Mucosa of rectum (tissue), 2 donors: Measurements from ENCODE around the gene ULK2.
"Not testable (repeated sequence)": the region's sequence is repeated elsewhere in the genome, so short reads cannot be mapped to it uniquely, and the experiment has no call there.

ENCODE experiments used
- H3K27ac ChIP-seq, 2 donors: one replicate each; pipeline ENCODE4 v1.7.0; 2013; ENCODE audit warnings: inconsistent platforms in 2 of 2, low read depth in 2 of 2, low read length in 2 of 2
- H3K27me3 ChIP-seq, 2 donors: one replicate each; pipeline ENCODE4 v1.7.0; 2013; ENCODE audit warnings: low read length in 2 of 2; ENCODE audit not compliant: control insufficient read depth in 2 of 2, insufficient read depth in 2 of 2
- H3K36me3 ChIP-seq, 2 donors: one replicate each; pipeline ENCODE4 v1.7.0; 2013; ENCODE audit warnings: low read length in 2 of 2; ENCODE audit not compliant: control insufficient read depth in 2 of 2, insufficient read depth in 2 of 2
- H3K4me1 ChIP-seq, 2 donors: one replicate each; pipeline ENCODE4 v1.7.0; 2013; ENCODE audit warnings: low read length in 2 of 2, mild to moderate bottlenecking in 1 of 2; ENCODE audit not compliant: control insufficient read depth in 2 of 2, insufficient read depth in 2 of 2
- H3K4me3 ChIP-seq, 2 donors: one replicate each; pipeline ENCODE4 v1.7.0; 2013; ENCODE audit warnings: low read length in 2 of 2
- H3K9ac ChIP-seq, 2 donors: one replicate each; pipeline ENCODE4 v1.7.0; 2013; ENCODE audit warnings: low read length in 2 of 2, low read depth in 1 of 2, mild to moderate bottlenecking in 1 of 2
- H3K9me3 ChIP-seq, 2 donors: one replicate each; pipeline ENCODE4 v1.7.0; 2013; ENCODE audit warnings: low read length in 2 of 2; ENCODE audit not compliant: control insufficient read depth in 2 of 2
- donor health status: healthy.
- donor health status: Normal muscosa, but diverticular disease.

Gene ULK2

GRCh38 chr17:19868079-19868395 lies 301 bp upstream of the ULK2 start:
- peak overlapping the region in 1 of 2 donors; percentile 63 for H3K27ac ChIP-seq

GRCh38 chr17:19867079-19867328 lies 732 bp downstream of the ULK2 start:
- peak overlapping the region; percentile 73 to 80 for H3K4me3 ChIP-seq
- peak overlapping the region; percentile 48 to 63 for H3K27ac ChIP-seq

More at GRCh38 chr17:19868079-19868395, 301 bp upstream of the ULK2 start:
- H3K9ac ChIP-seq, result peak overlapping the region in 1 of 2 donors; percentile 79
- peak overlapping the region; percentile 73 to 80 for H3K4me3 ChIP-seq
- no peaks in the 10 kb centered on the region for H3K27me3 ChIP-seq
- H3K9me3 ChIP-seq, result no peaks in the 10 kb centered on the region
- H3K36me3 ChIP-seq, result no peaks in the 10 kb centered on the region
- H3K4me1 ChIP-seq, result peaks cover 4 to 7% of the 10 kb centered on the region in 2 donors

DNA sequence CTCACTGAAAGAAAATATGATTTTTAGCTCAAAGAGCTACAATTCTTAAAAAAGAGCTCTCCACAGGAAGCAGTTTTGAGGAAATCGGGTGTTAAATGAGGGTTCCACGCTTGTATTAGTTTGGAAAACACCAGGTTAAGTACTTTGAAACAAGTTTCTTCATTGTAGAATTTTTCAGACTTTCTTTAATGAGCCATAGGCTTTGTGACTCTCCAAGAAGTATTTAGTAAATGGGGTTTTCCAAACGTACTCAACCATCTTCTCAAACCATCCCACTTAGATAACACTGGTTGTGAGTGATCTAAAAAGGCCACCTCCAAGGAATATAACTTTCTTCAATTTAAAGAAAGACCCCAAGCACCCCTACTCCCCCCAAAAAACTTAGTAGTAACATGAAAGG lies 2.7 kb downstream of the ULK2 start:
- Histone ChIP-seq H3K9ac (no peak overlapping the region), H3K9me3 (no peaks in the 10 kb centered on the region), H3K4me3 (no peak overlapping the region), H3K36me3 (no peaks in the 10 kb centered on the region), H3K27ac (no peak overlapping the region), H3K4me1 (peaks cover 4 to 7% of the 10 kb centered on the region in 2 donors), H3K27me3 (no peaks in the 10 kb centered on the region)

More at GRCh38 chr17:19867079-19867328, 732 bp downstream of the ULK2 start:
- H3K36me3 ChIP-seq, result no peaks in the 10 kb centered on the region
- peaks cover 4 to 7% of the 10 kb centered on the region in 2 donors for H3K4me1 ChIP-seq
- H3K9me3 ChIP-seq, result no peaks in the 10 kb centered on the region
- H3K27me3 ChIP-seq, result no peaks in the 10 kb centered on the region
- peak overlapping the region; percentile 68 to 79 for H3K9ac ChIP-seq

GRCh38 chr17:19860647-19861177 lies 7.0 kb downstream of the ULK2 start:
- H3K4me1 ChIP-seq, H3K9me3 ChIP-seq, H3K36me3 ChIP-seq, H3K27ac ChIP-seq, H3K9ac ChIP-seq, H3K4me3 ChIP-seq, H3K27me3 ChIP-seq: not testable (repeated sequence)

DNA sequence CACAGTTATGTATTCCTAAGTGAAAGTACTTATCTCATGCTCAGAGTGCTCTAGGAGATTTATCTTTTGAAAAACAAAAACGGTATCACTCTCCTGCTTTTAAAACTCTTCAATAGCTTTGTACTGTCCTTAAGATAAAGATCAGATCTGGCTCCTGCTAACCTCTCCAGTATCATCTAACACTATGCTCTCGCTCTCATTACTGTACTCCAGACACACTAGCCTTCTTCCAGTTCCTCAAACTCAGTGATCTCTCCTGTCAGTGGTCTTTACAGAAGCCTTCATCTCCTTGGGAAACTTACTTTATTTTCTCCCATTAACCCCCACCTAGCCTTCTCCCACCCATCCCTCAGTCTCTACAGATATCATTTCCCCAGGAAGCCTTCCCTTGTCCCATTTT lies 10.1 kb downstream of the ULK2 start:
- Histone ChIP-seq H3K4me1 (no peaks in the 10 kb centered on the region), H3K27ac (no peak overlapping the region), H3K9me3 (no peaks in the 10 kb centered on the region), H3K4me3 (no peak overlapping the region), H3K27me3 (no peaks in the 10 kb centered on the region), H3K9ac (no peak overlapping the region), H3K36me3 (no peaks in the 10 kb centered on the region)

- no peaks in the 10 kb centered on the region for H3K36me3 ChIP-seq
- H3K27ac ChIP-seq, result no peak overlapping the region
- no peaks in the 10 kb centered on the region for H3K27me3 ChIP-seq
- no peaks in the 10 kb centered on the region for H3K9me3 ChIP-seq
- no peak overlapping the region for H3K4me3 ChIP-seq
- H3K4me1 ChIP-seq, result no peaks in the 10 kb centered on the region
- no peak overlapping the region for H3K9ac ChIP-seq
These were observed 33.8 kb downstream of the ULK2 start for GRCh38 chr17:19833914-19834313.

- Histone ChIP-seq H3K9me3 (no peaks in the 10 kb centered on the region), H3K9ac (no peak overlapping the region)
These were observed 37.7 kb downstream of the ULK2 start for GRCh38 chr17:19830061-19830460.

DNA sequence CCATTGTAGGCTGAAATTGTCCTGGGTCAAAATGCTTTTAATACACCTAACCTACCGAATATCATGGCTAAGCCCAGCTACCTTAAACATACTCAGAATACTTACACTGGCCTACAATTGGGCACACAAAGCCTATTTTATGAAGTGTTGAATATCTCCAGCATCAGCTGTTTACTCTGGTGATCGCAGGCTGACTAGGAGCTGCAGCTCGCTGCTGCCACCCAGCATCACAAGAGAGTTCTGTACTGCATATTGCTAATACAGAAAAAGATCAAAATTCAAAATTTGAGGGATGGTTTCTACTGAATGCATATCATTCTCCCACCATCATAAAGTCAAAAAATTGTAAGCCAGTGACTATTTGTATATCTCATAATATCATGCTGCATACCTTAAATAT lies 55.3 kb downstream of the ULK2 start:
- Histone ChIP-seq H3K9me3 (no peaks in the 10 kb centered on the region), H3K27me3 (no peaks in the 10 kb centered on the region), H3K4me3 (no peak overlapping the region), H3K36me3 (peaks cover 3 to 7% of the 10 kb centered on the region in 2 donors), H3K4me1 (no peaks in the 10 kb centered on the region), H3K27ac (no peak overlapping the region), H3K9ac (no peak overlapping the region)

More at GRCh38 chr17:19830061-19830460, 37.7 kb downstream of the ULK2 start:
- Histone ChIP-seq H3K27me3 (no peaks in the 10 kb centered on the region), H3K4me3 (no peak overlapping the region), H3K4me1 (no peaks in the 10 kb centered on the region), H3K36me3 (no peaks in the 10 kb centered on the region), H3K27ac (no peak overlapping the region)

GRCh38 chr17:19805006-19805405 lies 62.7 kb downstream of the ULK2 start:
- no peaks in the 10 kb centered on the region for H3K27me3 ChIP-seq
- H3K4me1 ChIP-seq, result no peaks in the 10 kb centered on the region
- H3K4me3 ChIP-seq, result no peak overlapping the region
- H3K9ac ChIP-seq, result no peak overlapping the region
- no peaks in the 10 kb centered on the region for H3K9me3 ChIP-seq
- H3K36me3 ChIP-seq, result peaks cover 3 to 13% of the 10 kb centered on the region in 2 donors
- H3K27ac ChIP-seq, result no peak overlapping the region

GRCh38 chr17:19800571-19800970 lies 67.2 kb downstream of the ULK2 start:
- no peak overlapping the region for H3K9ac ChIP-seq
- H3K27ac ChIP-seq, result no peak overlapping the region
- peaks cover 4% of the 10 kb centered on the region in 2 donors for H3K9me3 ChIP-seq
- peaks cover 15 to 20% of the 10 kb centered on the region in 2 donors for H3K36me3 ChIP-seq
- H3K4me3 ChIP-seq, result no peak overlapping the region
- no peaks in the 10 kb centered on the region for H3K27me3 ChIP-seq
- no peaks in the 10 kb centered on the region for H3K4me1 ChIP-seq

- H3K4me3 ChIP-seq, result no peak overlapping the region
- no peaks in the 10 kb centered on the region for H3K27me3 ChIP-seq
- H3K9ac ChIP-seq, result no peak overlapping the region
- peaks cover 20 to 24% of the 10 kb centered on the region in 2 donors for H3K36me3 ChIP-seq
- peaks cover 4% of the 10 kb centered on the region in 2 donors for H3K9me3 ChIP-seq
- no peaks in the 10 kb centered on the region for H3K4me1 ChIP-seq
- no peak overlapping the region for H3K27ac ChIP-seq
These were observed 67.9 kb downstream of the ULK2 start for GRCh38 chr17:19799796-19800195.
